Stomach (tissue), 9 donors: ENCODE measurements around the gene FLNA. TPM values are rescaled to one million over a fixed set of nuclear protein-coding genes. Genes with fewer than 3 reads are reported as not detected.

ENCODE experiments used
- DNase-seq, 2 donors: peaks; one replicate each; pipeline versions ENCODE4 v3.0.0 to v3.0.0-alpha.2; 2013 to 2019
- H3K27ac ChIP-seq, 5 donors: fragments of 200-600 bp in 4 of 5; sonication (generic) in 4 of 5; one replicate each; pipeline ENCODE4 v1.5.1; 2013 to 2019; ENCODE audit warnings: mild to moderate bottlenecking in 1 of 5, moderate library complexity in 1 of 5
- H3K27me3 ChIP-seq, 3 donors: fragments of 200-600 bp; sonication (generic); one replicate each; pipeline ENCODE4 v1.5.1; 2017 to 2019; ENCODE audit warnings: mixed run types in 1 of 3
- H3K36me3 ChIP-seq, 4 donors: fragments of 200-600 bp; sonication (generic); 1 replicate in 3 of 4; 2 replicates in 1 of 4; pipeline ENCODE4 v1.5.1; 2016 to 2019
- H3K4me1 ChIP-seq, 4 donors: fragments of 200-600 bp; sonication (generic); one replicate each; pipeline ENCODE4 v1.5.1; 2016 to 2019
- H3K4me3 ChIP-seq, 4 donors: fragments of 200-600 bp; sonication (generic) in 3 of 4; one replicate each; pipeline ENCODE4 v1.5.1; 2016 to 2019; ENCODE audit warnings: mild to moderate bottlenecking in 1 of 4
- H3K9me3 ChIP-seq, 4 donors: fragments of 200-600 bp; sonication (generic); one replicate each; pipeline ENCODE4 v1.5.1; 2016 to 2019
- EP300 ChIP-seq: sonication (generic); formaldehyde crosslinking; IDR thresholded peaks from one replicate; pipeline ENCODE4 v1.6.1; 2017; ENCODE audit warnings: antibody characterized with exemption
- POLR2A ChIP-seq, 4 donors: fragments of 450-650 bp; IDR thresholded peaks; one replicate each; pipeline ENCODE4 v1.6.1; 2016; ENCODE audit warnings: antibody characterized with exemption in 4 of 4, control low read depth in 2 of 4, mild to moderate bottlenecking in 1 of 4, moderate library complexity in 1 of 4
- POLR2AphosphoS5 ChIP-seq, 3 donors: sonication (generic); formaldehyde crosslinking; IDR thresholded peaks; one replicate each; pipeline ENCODE4 v1.6.1; 2016; ENCODE audit warnings: antibody characterized with exemption in 3 of 3
- WGBS, 5 donors: extraction: QIAGEN DNeasy Blood & Tissue Kit in 3 of 5; methylation state at CpG; one replicate each; pipeline versions ENCODE4 v1.1.5 to v1.1.7; 2013 to 2018; 5-methylcytosine and 5-hydroxymethylcytosine counted together
- intact Hi-C: fragments of 100-400 bp; cut with DNase I; formaldehyde crosslinking; loops from one replicate; pipeline ENCODE4 v1.15.1; 2023; ENCODE audit warnings: low total_unique reads
- polyA plus RNA-seq, 3 donors: library from polyadenylated mRNA; stranded (reverse); fragments of 200-250 nt; gene quantifications; one replicate each; pipeline ENCODE4 v1.2.3, GENCODE V29; 2013
- total RNA-seq, 5 donors: library from RNA; depleted of rRNA; stranded (reverse); fragments of >200 nt; gene quantifications; one replicate each; pipeline versions ENCODE4 v1.1.0 to v1.2.3, GENCODE V29; 2014 to 2016
- TF ChIP-seq, protein P1 (sequence below), 7 experiments: fragments of 450-650 bp in 4 of 7; fragments of 200-600 bp in 3 of 7; sonication (generic) in 3 of 7; IDR thresholded peaks; one replicate each; pipeline ENCODE4 v1.5.1; 2016 to 2019; ENCODE audit warnings: antibody characterized with exemption in 7 of 7, control low read depth in 2 of 7, mild to moderate bottlenecking in 1 of 7
- donor health status: healthy with polysubstance abuse.
- donor health status: Bipolar disorder and iron deficiency.
- donor health status: healthy.

The FLNA gene
- total and polyA plus RNA-seq, 8 donors = 89.2 to 3,511 (median 1,483) TPM

DNA sequence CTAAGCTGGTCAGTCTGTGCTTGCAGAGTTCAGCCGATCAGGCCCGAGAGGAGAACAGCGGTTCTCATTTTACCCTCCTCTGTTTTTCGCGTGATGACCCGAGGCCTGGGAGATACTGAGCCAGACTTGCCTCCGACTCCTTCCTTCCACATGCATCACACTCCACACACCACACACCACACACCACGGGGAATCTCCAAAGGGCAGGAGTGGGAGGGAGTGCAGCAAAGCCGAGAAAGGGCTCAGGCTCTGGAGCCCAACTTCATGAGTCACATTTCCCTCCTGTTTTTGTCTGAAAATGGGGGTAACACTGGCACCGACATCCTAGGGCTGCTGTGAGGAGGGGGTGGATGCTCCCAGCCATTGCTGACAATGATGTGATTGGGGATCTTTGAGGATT is 39.9 kb downstream of the FLNA start:
- intact Hi-C loops = no loop called here
- DNase-seq = no peak
- H3K27me3 ChIP-seq = peaks cover 0 to 12% (median 0%) of the 10 kb centered on the region in 3 donors
- TF ChIP-seq EP300 = no peak
- no peak overlapping the region for H3K4me3 ChIP-seq
- H3K9me3 ChIP-seq = no peaks in the 10 kb centered on the region
- H3K27ac ChIP-seq = no peak overlapping the region
- no peaks in the 10 kb centered on the region for H3K36me3 ChIP-seq
- WGBS, 5 donors = 72 to 82% (median 78%) methylated on average over 8 to 10 of the region's 10 CpGs
- no peaks in the 10 kb centered on the region for H3K4me1 ChIP-seq

DNA sequence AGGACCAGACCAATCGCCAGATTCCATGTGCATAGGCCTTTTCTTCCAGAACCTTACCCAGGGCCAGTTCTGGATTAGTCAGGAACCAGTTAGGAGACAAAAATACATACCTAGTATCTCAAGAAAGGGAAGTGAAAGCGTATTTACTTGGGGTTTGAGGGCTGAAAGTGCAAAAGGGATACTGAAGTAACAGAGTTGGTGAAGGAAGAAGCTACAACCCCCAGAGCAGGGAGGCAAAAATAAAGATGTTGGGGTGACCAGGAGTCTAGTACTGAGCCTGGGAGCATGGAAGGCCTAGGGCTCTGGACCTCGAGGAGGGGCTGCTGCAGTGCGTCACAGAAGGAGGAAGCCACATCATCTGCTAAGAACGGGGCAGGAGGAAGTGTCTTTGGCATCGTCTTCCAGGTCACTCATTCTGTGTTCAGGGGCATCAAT is 40.6 kb downstream of the FLNA start:
- TF ChIP-seq, protein P1, sequence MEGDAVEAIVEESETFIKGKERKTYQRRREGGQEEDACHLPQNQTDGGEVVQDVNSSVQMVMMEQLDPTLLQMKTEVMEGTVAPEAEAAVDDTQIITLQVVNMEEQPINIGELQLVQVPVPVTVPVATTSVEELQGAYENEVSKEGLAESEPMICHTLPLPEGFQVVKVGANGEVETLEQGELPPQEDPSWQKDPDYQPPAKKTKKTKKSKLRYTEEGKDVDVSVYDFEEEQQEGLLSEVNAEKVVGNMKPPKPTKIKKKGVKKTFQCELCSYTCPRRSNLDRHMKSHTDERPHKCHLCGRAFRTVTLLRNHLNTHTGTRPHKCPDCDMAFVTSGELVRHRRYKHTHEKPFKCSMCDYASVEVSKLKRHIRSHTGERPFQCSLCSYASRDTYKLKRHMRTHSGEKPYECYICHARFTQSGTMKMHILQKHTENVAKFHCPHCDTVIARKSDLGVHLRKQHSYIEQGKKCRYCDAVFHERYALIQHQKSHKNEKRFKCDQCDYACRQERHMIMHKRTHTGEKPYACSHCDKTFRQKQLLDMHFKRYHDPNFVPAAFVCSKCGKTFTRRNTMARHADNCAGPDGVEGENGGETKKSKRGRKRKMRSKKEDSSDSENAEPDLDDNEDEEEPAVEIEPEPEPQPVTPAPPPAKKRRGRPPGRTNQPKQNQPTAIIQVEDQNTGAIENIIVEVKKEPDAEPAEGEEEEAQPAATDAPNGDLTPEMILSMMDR (IDR thresholded peaks at IDR 0.05) = no peak
- TF ChIP-seq POLR2A (IDR thresholded peaks at IDR 0.05) = no peak
- TF ChIP-seq EP300 = no peak
- no peak for TF ChIP-seq POLR2AphosphoS5 (IDR thresholded peaks at IDR 0.05)
- H3K27ac ChIP-seq = no peak overlapping the region
- H3K4me3 ChIP-seq = no peak overlapping the region

DNA sequence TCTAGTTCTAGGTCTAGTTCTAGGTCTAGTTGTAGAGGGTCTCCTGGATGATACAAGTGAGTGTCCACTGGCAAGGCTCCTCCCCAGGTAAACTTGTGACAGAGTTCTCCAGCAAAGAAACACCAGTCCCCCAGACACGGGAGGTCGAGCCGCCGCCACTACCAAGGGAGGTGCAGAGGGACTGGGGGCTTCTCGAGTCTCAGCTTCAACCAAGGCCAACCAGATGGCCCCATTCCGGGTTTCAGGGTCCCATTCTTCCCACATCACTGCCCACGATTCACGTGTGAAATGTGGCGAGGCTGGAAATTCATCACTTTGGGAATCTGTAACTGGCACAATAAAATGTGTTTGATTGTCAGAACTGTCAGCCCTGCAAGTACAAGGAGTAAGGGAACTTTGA is 41.3 kb downstream of the FLNA start:
- WGBS, 5 donors = 89 to 100% (median 90%) methylated on average over 5 to 9 of the region's 9 CpGs
- Histone ChIP-seq H3K9me3 (no peaks in the 10 kb centered on the region), H3K27me3 (peaks cover 0 to 12% (median 0%) of the 10 kb centered on the region in 3 donors), H3K27ac (no peak overlapping the region), H3K4me1 (no peaks in the 10 kb centered on the region), H3K36me3 (no peaks in the 10 kb centered on the region), H3K4me3 (no peak overlapping the region)
- TF ChIP-seq POLR2A (IDR thresholded peaks at IDR 0.05) (no peak), EP300 (no peak), POLR2AphosphoS5 (IDR thresholded peaks at IDR 0.05) (no peak)
- TF ChIP-seq, protein P1 (IDR thresholded peaks at IDR 0.05) = no peak
- intact Hi-C loops = no loop called here
- no peak for DNase-seq

More for the DNA sequence above, 40.6 kb downstream of the FLNA start:
- Histone ChIP-seq H3K27me3 (peaks cover 0 to 12% (median 0%) of the 10 kb centered on the region in 3 donors), H3K4me1 (no peaks in the 10 kb centered on the region), H3K9me3 (no peaks in the 10 kb centered on the region), H3K36me3 (no peaks in the 10 kb centered on the region)
- 65 to 80% (median 73%) methylated on average over 6 of the region's 6 CpGs for WGBS, 5 donors
- DNase-seq = no peak
- intact Hi-C loops = no loop called here

DNA sequence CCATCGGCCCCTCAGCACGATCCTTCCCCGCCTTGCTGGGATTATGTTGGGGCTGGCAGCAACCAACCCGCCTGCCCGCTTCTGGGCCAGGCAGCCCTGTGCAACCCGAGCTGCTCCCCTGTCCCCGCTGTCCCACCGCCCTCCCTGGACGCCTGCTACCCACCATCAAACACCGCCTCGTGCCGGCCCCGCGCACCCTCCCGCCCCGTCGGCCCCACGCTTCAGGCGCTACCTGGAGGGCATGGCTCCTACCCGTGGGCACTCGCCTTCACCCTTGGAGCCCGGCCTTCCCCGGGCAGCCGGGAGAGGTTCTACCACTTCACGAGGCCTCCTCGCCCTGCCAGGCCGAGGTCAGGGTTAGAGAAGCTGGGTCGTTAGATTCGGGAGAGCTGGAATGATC is 41.9 kb downstream of the FLNA start:
- Histone ChIP-seq H3K27me3 (peaks cover 0 to 12% (median 0%) of the 10 kb centered on the region in 3 donors), H3K9me3 (no peaks in the 10 kb centered on the region)

DNA sequence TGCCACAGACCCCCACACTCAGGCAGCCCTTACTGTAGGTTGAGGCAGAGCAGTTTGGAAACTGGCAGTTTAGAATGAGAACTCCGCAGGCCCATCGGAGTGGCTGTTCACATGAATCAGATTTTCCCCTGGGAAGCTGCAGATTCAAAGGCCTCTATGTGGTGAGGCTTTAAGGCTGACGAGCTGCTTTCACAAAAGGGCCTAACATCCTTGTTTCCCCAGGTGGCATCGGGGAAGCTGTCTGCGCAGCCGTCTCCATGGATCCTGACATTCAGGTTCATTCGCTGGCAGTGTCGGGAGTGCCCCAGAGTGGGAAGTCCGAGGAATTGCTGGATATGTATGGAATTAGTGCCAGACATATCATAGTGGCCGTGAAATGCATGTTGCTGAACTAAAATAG is 45.1 kb downstream of the FLNA start:
- Histone ChIP-seq H3K9me3 (no peaks in the 10 kb centered on the region), H3K4me3 (no peak overlapping the region), H3K27me3 (peaks cover 0 to 5% (median 0%) of the 10 kb centered on the region in 3 donors), H3K36me3 (no peaks in the 10 kb centered on the region), H3K4me1 (peaks cover 0 to 11% (median 3%) of the 10 kb centered on the region in 4 donors), H3K27ac (no peak overlapping the region)
- DNase-seq = no peak
- WGBS, 5 donors = 73 to 87% (median 79%) methylated on average over 8 to 10 of the region's 10 CpGs
- TF ChIP-seq EP300 (no peak), POLR2AphosphoS5 (IDR thresholded peaks at IDR 0.05) (no peak), POLR2A (IDR thresholded peaks at IDR 0.05) (no peak)
- TF ChIP-seq, protein P1 (IDR thresholded peaks at IDR 0.05) = no peak
- intact Hi-C loops = no loop called here

More for the DNA sequence above, 41.9 kb downstream of the FLNA start:
- intact Hi-C loops = no loop called here
- no peak for TF ChIP-seq EP300
- TF ChIP-seq, protein P1 (IDR thresholded peaks at IDR 0.05) = no peak
- TF ChIP-seq POLR2A (IDR thresholded peaks at IDR 0.05) = no peak
- no peak for TF ChIP-seq POLR2AphosphoS5 (IDR thresholded peaks at IDR 0.05)
- H3K27ac ChIP-seq = no peak overlapping the region
- DNase-seq = no peak
- no peaks in the 10 kb centered on the region for H3K4me1 ChIP-seq
- H3K4me3 ChIP-seq = no peak overlapping the region
- H3K36me3 ChIP-seq = no peaks in the 10 kb centered on the region
- WGBS, 5 donors = 87 to 96% (median 94%) methylated on average over 15 to 29 of the region's 29 CpGs
